GM12878 (cell line): ENCODE results near the gene SPDYE1. TPM values are rescaled to one million over a fixed set of nuclear protein-coding genes. Genes with fewer than 3 reads are reported as not detected.

Source experiments
- ASH2L ChIP-seq: fragments of 300-600, 200-600 bp; sonication (generic); IDR thresholded peaks from 2 replicates; pipeline ENCODE4 v1.6.1; 2017; ENCODE audit warnings: low read depth, mild to moderate bottlenecking, borderline replicate concordance
- CREM ChIP-seq: IDR thresholded peaks from 2 replicates; pipeline ENCODE4 v1.6.1; 2014; ENCODE audit warnings: antibody characterized with exemption, low read depth
- DPF2 ChIP-seq: fragments of 450-650 bp; IDR thresholded peaks from 2 replicates; pipeline ENCODE4 v1.6.1; 2017; ENCODE audit warnings: mild to moderate bottlenecking
- EGR1 ChIP-seq, 2 experiments: IDR thresholded peaks; 1 replicate in 1 of 2; 2 replicates in 1 of 2; pipeline ENCODE4 v1.6.1; 2011 to 2012; ENCODE audit warnings: low read depth in 2 of 2, low read length in 2 of 2, borderline replicate concordance in 1 of 2, mild to moderate bottlenecking in 1 of 2, moderate library complexity in 1 of 2
- ETV6 ChIP-seq, 2 experiments: fragments of 450-650 bp in 1 of 2; IDR thresholded peaks in 1 of 2; conservative IDR thresholded peaks in 1 of 2; 2 replicates each; pipeline ENCODE4 v1.6.1; 2014; ENCODE audit warnings: antibody characterized with exemption in 1 of 2, borderline replicate concordance in 1 of 2, low read depth in 1 of 2, mild to moderate bottlenecking in 1 of 2, moderate library complexity in 1 of 2
- IKZF2 ChIP-seq, 2 experiments: fragments of 450-650 bp; IDR thresholded peaks; 2 replicates each; pipeline ENCODE4 v1.6.1; 2017; ENCODE audit warnings: mild to moderate bottlenecking in 2 of 2, moderate library complexity in 2 of 2
- JUND ChIP-seq: IDR thresholded peaks from 2 replicates; pipeline ENCODE4 v1.6.1; 2012; ENCODE audit warnings: low read depth, mild to moderate bottlenecking, low read length, improper control_type of control experiment, moderate library complexity
- MEF2A ChIP-seq: IDR thresholded peaks from 2 replicates; pipeline ENCODE4 v1.6.1; 2011; ENCODE audit warnings: low read depth, mild to moderate bottlenecking, low read length, moderate library complexity; ENCODE audit not compliant: insufficient read depth
- MEF2B ChIP-seq: fragments of 450-650 bp; IDR thresholded peaks from 2 replicates; pipeline ENCODE4 v1.6.1; 2018; ENCODE audit warnings: mild to moderate bottlenecking, moderate library complexity; ENCODE audit not compliant: partially characterized antibody, poor library complexity, severe bottlenecking
- MTA3 ChIP-seq: IDR thresholded peaks from 2 replicates; pipeline ENCODE4 v1.6.1; 2012; ENCODE audit warnings: low read length, inconsistent platforms, borderline replicate concordance
- NBN ChIP-seq: fragments of 450-650 bp; IDR thresholded peaks from 2 replicates; pipeline ENCODE4 v1.6.1; 2016
- NR2C2 ChIP-seq: IDR thresholded peaks from 2 replicates; pipeline ENCODE4 v1.6.1; 2011; ENCODE audit warnings: borderline replicate concordance, low read depth; ENCODE audit not compliant: control insufficient read depth, insufficient read length
- PAX8 ChIP-seq: fragments of 450-650 bp; IDR thresholded peaks from 2 replicates; pipeline ENCODE4 v1.6.1; 2017; ENCODE audit warnings: mild to moderate bottlenecking, moderate library complexity
- PML ChIP-seq: IDR thresholded peaks from 2 replicates; pipeline ENCODE4 v1.6.1; 2012; ENCODE audit warnings: low read length, inconsistent platforms
- RB1 ChIP-seq: fragments of 450-650 bp; formaldehyde crosslinking; IDR thresholded peaks from 2 replicates; pipeline ENCODE4 v1.6.1; 2017; ENCODE audit warnings: mild to moderate bottlenecking, borderline replicate concordance
- RFX5 ChIP-seq: IDR thresholded peaks from 2 replicates; pipeline ENCODE4 v1.6.1; 2011; ENCODE audit warnings: low read depth, low read length, improper control_type of control experiment
- SIN3A ChIP-seq: IDR thresholded peaks from 2 replicates; pipeline ENCODE4 v1.6.1; 2012; ENCODE audit warnings: low read depth, low read length, improper control_type of control experiment
- SIX5 ChIP-seq: IDR thresholded peaks from 2 replicates; pipeline ENCODE4 v1.6.1; 2011; ENCODE audit warnings: mild to moderate bottlenecking, low read depth, low read length, moderate library complexity; ENCODE audit not compliant: severe bottlenecking
- polyA plus RNA-seq, 11 experiments: library from polyadenylated mRNA; depleted of rRNA in 4 of 11; unstranded in 6 of 11; stranded (reverse) in 5 of 11; fragments of >200 nt; fragmentation: Nextera tagmentation in 4 of 11; fragmentation: Illumina TruSeq in 1 of 11; extraction: Ambion mirVana in 4 of 11; extraction: Trizol in 1 of 11; gene quantifications; 1 replicate in 1 of 11; 2 replicates in 10 of 11; pipeline versions ENCODE4 v1.2.1 to v1.2.3, GENCODE V29; 2011 to 2016; ENCODE audit warnings: inconsistent platforms in 2 of 11, missing spikeins in 2 of 11, low read depth in 1 of 11
- total RNA-seq, 4 experiments: library from RNA; depleted of rRNA in 3 of 4; stranded (reverse); fragments of >200 nt in 3 of 4; fragmentation: Illumina TruSeq in 1 of 4; extraction: Trizol in 1 of 4; gene quantifications; 2 replicates each; pipeline versions ENCODE4 v1.2.1 to v1.2.3, GENCODE V29; 2013 to 2021
- TF ChIP-seq, protein P1 (sequence below): IDR thresholded peaks from 2 replicates; pipeline ENCODE4 v1.6.1; 2011; ENCODE audit warnings: low read depth, low read length, improper control_type of control experiment, borderline replicate concordance
- TF ChIP-seq, protein P2 (sequence below): IDR thresholded peaks from 2 replicates; pipeline ENCODE4 v1.6.1; 2011; ENCODE audit warnings: low read depth, mild to moderate bottlenecking, low read length, moderate library complexity, borderline replicate concordance; ENCODE audit errors: extremely low read depth
- TF ChIP-seq, protein P3 (sequence below): IDR thresholded peaks from 2 replicates; pipeline ENCODE4 v1.6.1; 2011; ENCODE audit warnings: mild to moderate bottlenecking, low read depth, low read length, moderate library complexity; ENCODE audit not compliant: insufficient replicate concordance
- TF ChIP-seq, protein P4 (sequence below): IDR thresholded peaks from 2 replicates; pipeline ENCODE4 v1.6.1; 2012; ENCODE audit warnings: low read depth, low read length, improper control_type of control experiment
- TF ChIP-seq, protein P5 (sequence below): IDR thresholded peaks from 2 replicates; pipeline ENCODE4 v1.6.1; 2012; ENCODE audit warnings: low read depth, low read length, improper control_type of control experiment
- TF ChIP-seq, protein P6 (sequence below): fragments of 150-350 bp; IDR thresholded peaks from 2 replicates; pipeline ENCODE4 v1.6.1; 2014; ENCODE audit warnings: mild to moderate bottlenecking, low read depth, low read length

Gene SPDYE1
- total and polyA plus RNA-seq, 10 of the 15 experiments (the other 5 are each of a cell fraction or from before 2014, with no cell fraction given), result 0.04 to 1.3 (median 0.07) TPM; not detected in 3

DNA sequence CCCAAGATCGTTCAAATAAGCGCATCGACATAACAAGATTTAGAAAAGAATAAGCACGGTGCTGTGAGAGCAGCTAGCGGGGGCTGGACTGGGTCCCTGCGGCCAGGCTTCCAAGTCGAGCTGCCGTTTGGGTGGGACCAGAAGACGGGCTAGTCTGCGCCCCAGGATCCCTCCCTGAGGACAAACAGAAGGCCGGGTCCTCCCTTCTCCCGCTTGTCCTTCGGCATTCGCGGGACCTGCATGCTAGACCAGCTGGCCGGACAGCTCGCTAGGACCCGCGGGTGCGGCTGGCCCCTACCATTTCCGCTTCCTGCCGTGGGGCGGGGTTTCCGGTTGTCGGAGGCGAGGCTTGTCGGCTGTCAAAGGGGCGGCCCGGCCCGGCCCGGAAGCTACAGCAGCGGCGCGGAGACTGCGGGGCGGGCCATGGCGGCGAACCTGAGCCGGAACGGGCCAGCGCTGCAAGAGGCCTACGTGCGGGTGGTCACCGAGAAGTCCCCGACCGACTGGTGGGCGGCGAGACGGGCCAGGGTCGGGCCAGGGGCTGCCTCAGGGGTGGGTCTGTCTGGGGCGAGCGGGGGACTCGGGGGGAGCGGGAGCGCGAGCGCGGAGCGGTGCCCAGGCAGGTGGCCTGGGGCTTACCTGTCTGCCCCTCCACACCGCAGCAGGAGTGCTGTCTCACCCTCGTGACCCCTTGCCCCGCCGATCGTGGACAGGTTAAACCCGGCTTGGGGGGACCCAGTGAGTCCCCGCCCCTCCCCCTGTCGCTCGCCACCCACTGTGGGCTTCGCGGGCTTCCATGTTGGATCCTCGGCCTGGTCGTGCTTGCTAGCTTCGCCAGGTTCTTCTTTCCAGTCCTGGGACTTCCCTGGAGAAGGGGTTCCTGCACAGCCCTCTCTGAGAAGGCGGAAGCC is 46.9 kb downstream of the SPDYE1 start, which contains the start of gene DBNL (continued):
- TF ChIP-seq ETV6 (conservative IDR thresholded peaks at IDR 0.05 in 1 of 2, IDR thresholded peaks at IDR 0.05 in 1 of 2; ENCODE audit: borderline replicate concordance in 1 of 2, low read depth in 1 of 2) (peak in 1 of 2 experiments; percentile 81; a peak in 2 of 4 replicates), CREM (no peak), PAX8 (no peak), SIX5 (no peak), MEF2A (no peak), PML (peak; percentile 93), JUND (no peak), SIN3A (peak; percentile 67; the same call in 1 of the 2 replicates), RFX5 (peak; percentile 34; the same call in 1 of the 2 replicates), MEF2B (peak; percentile 8), RB1 (peak; percentile 83; the same call in 1 of the 2 replicates), IKZF2 (IDR thresholded peaks at IDR 0.05) (peak in 1 of 2 experiments; percentile 9; a peak in 1 of 4 replicates), MTA3 (no peak), DPF2 (peak; percentile 18; the same call in 1 of the 2 replicates), NBN (no peak), EGR1 (IDR thresholded peaks at IDR 0.05; ENCODE audit: borderline replicate concordance in 1 of 2, low read depth in 2 of 2, low read length in 2 of 2) (peak; percentile 15 to 61; a peak in 2 of 3 replicates), NR2C2 (no peak), ASH2L (no peak)
- TF ChIP-seq, protein P1, sequence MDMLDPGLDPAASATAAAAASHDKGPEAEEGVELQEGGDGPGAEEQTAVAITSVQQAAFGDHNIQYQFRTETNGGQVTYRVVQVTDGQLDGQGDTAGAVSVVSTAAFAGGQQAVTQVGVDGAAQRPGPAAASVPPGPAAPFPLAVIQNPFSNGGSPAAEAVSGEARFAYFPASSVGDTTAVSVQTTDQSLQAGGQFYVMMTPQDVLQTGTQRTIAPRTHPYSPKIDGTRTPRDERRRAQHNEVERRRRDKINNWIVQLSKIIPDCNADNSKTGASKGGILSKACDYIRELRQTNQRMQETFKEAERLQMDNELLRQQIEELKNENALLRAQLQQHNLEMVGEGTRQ, result no peak
- TF ChIP-seq, protein P2, sequence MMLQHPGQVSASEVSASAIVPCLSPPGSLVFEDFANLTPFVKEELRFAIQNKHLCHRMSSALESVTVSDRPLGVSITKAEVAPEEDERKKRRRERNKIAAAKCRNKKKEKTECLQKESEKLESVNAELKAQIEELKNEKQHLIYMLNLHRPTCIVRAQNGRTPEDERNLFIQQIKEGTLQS, result no peak
- TF ChIP-seq, protein P3, sequence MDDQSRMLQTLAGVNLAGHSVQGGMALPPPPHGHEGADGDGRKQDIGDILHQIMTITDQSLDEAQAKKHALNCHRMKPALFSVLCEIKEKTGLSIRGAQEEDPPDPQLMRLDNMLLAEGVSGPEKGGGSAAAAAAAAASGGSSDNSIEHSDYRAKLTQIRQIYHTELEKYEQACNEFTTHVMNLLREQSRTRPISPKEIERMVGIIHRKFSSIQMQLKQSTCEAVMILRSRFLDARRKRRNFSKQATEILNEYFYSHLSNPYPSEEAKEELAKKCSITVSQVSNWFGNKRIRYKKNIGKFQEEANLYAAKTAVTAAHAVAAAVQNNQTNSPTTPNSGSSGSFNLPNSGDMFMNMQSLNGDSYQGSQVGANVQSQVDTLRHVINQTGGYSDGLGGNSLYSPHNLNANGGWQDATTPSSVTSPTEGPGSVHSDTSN, result peak; percentile 37
- TF ChIP-seq, protein P4, sequence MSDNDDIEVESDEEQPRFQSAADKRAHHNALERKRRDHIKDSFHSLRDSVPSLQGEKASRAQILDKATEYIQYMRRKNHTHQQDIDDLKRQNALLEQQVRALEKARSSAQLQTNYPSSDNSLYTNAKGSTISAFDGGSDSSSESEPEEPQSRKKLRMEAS, result peak; percentile 45; the same call in 1 of the 2 replicates
- TF ChIP-seq, protein P5, sequence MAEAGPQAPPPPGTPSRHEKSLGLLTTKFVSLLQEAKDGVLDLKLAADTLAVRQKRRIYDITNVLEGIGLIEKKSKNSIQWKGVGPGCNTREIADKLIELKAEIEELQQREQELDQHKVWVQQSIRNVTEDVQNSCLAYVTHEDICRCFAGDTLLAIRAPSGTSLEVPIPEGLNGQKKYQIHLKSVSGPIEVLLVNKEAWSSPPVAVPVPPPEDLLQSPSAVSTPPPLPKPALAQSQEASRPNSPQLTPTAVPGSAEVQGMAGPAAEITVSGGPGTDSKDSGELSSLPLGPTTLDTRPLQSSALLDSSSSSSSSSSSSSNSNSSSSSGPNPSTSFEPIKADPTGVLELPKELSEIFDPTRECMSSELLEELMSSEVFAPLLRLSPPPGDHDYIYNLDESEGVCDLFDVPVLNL, result no peak
- TF ChIP-seq, protein P6, sequence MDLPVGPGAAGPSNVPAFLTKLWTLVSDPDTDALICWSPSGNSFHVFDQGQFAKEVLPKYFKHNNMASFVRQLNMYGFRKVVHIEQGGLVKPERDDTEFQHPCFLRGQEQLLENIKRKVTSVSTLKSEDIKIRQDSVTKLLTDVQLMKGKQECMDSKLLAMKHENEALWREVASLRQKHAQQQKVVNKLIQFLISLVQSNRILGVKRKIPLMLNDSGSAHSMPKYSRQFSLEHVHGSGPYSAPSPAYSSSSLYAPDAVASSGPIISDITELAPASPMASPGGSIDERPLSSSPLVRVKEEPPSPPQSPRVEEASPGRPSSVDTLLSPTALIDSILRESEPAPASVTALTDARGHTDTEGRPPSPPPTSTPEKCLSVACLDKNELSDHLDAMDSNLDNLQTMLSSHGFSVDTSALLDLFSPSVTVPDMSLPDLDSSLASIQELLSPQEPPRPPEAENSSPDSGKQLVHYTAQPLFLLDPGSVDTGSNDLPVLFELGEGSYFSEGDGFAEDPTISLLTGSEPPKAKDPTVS, result no peak
